ENCODE data around the gene STXBP6. TPM values are rescaled to one million over a fixed set of nuclear protein-coding genes. Genes with fewer than 3 reads are reported as not detected.

The STXBP6 gene
- total RNA-seq, 1 donor from 2014 or later: 41.4 TPM

GRCh38 chr14:24996930-24997725 is 52.8 kb downstream of the STXBP6 start:
- DNase-seq (ENCODE audit: missing footprints) (no peak), ATAC-seq (no peak)
- intact Hi-C loops (cut with DNase I): no loop called here

DNA sequence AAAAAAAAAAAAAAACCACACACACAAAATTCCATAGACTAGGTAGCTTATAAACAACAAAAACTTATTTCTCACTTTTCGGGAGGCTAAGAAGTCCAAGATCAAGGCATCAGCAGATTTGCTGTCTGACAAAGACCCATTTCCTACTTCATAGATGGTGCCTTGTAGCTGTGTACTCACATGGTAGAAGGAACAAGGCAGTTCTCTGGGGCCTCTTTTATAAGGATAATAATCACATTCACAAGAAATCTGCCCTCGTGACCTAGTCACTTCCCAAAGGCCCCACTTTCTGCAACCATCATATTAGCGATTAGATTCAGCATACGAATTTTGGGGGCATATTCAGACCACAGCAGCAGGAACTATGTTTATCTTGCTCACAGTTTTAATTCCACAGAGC is 54.9 kb downstream of the STXBP6 start:
- DNase-seq (ENCODE audit: missing footprints): no peak
- intact Hi-C loops (cut with DNase I): no loop called here
- no peak for ATAC-seq

DNA sequence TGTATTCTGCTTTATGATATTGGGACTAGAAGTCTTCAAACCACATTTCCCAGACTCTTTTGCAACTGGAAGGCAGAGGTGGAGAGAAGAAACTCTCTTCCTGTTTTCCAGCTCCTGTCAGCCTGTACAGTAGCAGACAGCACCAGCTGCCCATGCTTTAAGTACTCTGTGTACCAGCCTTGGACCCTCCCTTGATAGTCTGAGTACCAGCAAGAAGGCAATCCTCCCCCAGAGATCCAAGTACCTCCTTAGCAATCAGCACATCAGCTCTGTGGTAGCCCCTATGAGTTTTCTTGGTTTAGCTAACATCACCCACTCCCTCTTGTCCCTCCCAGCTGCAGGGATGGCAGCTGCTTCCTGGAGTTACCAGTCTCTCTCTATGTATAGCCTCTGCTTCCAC is 56.3 kb downstream of the STXBP6 start:
- peak; percentile 15 for ATAC-seq
- DNase-seq (ENCODE audit: missing footprints): no peak

GRCh38 chr14:24992624-24993360 is 57.2 kb downstream of the STXBP6 start:
- ATAC-seq (no peak), DNase-seq (ENCODE audit: missing footprints) (no peak)
- intact Hi-C loops (cut with DNase I): no loop called here

More for the DNA sequence above, 56.3 kb downstream of the STXBP6 start:
- intact Hi-C loops (cut with DNase I): no loop called here

DNA sequence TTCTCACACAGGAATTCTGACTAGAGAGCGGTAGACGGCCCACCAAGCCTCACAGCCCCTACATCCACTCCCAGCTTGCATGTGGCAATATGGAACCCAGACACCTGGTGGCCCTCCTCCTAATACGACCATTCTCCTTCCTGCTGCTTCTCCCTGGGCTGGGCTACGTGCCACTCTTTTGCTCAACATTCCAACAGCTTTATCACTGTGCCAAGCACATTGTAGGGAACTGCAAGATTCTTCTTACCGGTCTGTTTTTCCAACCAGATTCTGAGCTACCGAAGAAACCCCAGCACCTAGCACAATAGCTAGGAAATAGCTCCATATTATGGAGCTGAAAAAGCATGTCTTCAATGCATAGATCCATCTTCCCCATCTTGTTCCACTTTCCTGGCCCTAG is 58.1 kb downstream of the STXBP6 start:
- intact Hi-C loops (cut with DNase I): no loop called here
- DNase-seq (ENCODE audit: missing footprints) (no peak), ATAC-seq (no peak)

DNA sequence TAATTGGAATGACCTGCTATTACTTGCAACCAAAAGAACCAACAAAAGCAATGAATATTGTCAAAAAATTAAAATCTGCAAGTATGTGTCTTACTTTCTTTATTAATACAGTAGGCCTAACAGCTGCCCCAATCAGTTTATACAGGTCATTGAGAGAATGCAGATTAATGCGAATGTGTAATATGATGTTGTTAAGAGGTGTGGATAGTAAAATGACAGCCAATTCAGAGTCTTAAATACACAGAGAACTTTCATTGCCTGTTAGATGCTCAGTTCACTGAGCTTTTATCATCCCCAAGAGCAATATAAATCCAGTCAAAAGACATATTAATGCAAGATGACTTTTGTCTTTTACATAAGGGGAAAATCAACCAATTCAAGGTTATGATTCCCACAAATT is 58.7 kb downstream of the STXBP6 start:
- no peak for DNase-seq (ENCODE audit: missing footprints)
- intact Hi-C loops (cut with DNase I): no loop called here
- ATAC-seq: no peak

DNA sequence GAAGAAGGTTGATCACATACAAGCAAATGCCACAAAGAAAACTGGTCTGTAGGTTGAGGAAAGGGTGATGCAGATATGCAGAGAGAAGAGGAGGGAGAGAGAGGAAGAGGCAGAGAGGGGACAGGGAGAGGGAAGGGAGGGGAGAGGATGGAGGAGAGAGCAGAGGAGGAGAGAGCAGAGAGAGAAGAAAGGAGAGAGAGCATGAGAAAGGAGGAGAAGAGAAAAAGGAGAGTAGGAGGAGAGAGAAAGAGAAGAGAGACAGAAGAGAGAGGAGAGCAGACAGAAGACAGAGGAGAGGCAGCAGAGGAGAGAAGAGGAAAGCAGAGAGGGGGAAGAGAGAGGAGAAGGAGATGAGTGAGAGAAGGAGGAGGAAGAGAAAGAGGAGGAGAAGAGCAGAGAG is 59.2 kb downstream of the STXBP6 start:
- intact Hi-C loops (cut with DNase I): no loop called here
- DNase-seq (ENCODE audit: missing footprints) (no peak), ATAC-seq (no peak)

DNA sequence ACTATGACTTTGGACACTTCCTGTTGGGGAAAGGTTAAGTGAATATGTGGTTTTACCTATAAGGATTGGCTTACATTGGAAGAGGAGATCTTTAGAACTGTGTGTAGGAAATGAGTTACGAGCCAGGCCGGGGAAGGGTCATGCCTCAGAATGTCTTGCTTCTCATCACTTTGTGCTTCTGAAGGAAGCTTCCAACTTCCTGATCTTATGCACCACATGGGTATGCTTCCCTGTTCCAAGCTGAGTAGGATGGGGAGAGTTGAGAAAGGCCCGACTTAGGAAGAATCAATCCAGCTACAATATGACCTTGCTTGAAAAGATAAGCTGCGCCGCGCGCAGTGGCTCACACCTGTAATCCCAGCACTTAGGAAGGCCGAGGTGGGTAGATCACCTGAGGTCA is 59.9 kb downstream of the STXBP6 start:
- no peak for ATAC-seq
- intact Hi-C loops (cut with DNase I): no loop called here
- no peak for DNase-seq (ENCODE audit: missing footprints)

GRCh38 chr14:24988760-24989159 is 61.2 kb downstream of the STXBP6 start:
- DNase-seq (ENCODE audit: missing footprints) (no peak), ATAC-seq (no peak)
- intact Hi-C loops (cut with DNase I): no loop called here

GRCh38 chr14:24986206-24986893 is 63.6 kb downstream of the STXBP6 start:
- peak; percentile 80 for ATAC-seq

DNA sequence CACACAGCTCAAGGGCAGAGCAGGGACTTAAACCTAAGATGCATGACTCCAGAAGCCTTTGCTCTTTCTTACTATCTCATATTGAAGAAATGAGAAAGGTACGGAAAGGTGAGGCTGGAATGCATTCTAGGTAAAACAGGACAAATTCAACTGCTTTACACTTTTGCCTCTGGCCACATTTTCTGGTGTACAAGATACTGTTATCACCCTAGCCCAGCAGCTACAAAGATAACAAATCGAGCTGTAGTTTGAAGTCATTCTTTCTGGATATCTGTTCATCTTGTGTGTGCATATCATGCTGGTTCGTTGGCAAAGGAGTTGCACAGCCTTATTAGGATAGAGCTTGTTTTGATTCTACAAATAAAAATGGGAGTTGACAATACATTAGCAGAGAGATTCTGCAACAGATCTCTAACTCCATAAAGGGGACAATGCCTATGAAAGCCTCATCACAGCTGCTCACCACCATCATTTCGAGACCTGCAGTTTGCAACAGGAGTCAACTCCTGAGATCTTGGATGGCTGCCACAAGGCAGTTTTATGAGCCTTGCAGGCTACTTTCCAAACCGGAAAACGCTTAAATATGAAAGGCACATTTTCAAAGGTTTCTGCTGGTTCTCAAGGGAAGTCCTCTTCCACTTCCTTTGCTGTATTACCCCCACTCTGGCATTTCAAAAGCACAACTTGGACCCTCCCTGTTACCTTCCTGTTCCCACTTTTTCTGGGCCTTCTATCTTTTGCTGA is 64.9 kb downstream of the STXBP6 start:
- intact Hi-C loops (cut with DNase I): no loop called here
- no peak for DNase-seq (ENCODE audit: missing footprints)
- no peak for ATAC-seq

More at GRCh38 chr14:24986206-24986893, 63.6 kb downstream of the STXBP6 start:
- intact Hi-C loops (cut with DNase I): no loop called here
- DNase-seq (ENCODE audit: missing footprints): no peak

DNA sequence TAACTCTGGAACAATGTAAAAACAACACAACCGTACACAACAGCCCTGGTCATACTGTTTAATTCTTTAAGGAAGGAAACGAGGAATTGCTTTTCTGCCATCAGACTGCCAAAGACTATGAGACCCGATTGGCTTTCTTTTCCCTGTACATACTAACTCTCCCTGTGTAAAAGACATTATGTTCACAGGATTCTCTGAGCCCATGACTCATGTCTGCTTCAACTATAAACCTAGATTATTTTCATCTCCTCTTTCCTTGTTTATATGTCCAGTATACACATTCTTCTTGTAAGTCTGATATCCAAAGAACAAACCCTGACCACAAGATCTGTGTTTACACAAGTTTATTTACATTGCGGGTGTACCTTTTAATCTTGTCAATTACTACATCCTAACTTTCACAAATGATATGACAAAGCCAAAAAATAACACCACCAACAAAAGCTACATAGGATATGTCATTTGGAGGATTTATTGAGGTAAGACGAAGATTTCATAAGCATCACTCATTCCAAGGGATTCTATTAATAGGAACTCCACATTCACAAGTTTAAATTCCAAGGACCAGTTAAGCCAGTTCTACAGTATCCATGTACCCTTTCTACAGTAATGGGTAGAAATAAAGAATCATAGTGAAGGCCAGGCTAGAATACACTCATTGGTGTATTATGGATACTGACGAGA is 67.3 kb downstream of the STXBP6 start:
- DNase-seq (ENCODE audit: missing footprints): no peak
- no peak for ATAC-seq
- intact Hi-C loops (cut with DNase I): no loop called here

GRCh38 chr14:24979725-24980239 is 70.2 kb downstream of the STXBP6 start:
- intact Hi-C loops (cut with DNase I): no loop called here
- no peak for ATAC-seq
- no peak for DNase-seq (ENCODE audit: missing footprints)

DNA sequence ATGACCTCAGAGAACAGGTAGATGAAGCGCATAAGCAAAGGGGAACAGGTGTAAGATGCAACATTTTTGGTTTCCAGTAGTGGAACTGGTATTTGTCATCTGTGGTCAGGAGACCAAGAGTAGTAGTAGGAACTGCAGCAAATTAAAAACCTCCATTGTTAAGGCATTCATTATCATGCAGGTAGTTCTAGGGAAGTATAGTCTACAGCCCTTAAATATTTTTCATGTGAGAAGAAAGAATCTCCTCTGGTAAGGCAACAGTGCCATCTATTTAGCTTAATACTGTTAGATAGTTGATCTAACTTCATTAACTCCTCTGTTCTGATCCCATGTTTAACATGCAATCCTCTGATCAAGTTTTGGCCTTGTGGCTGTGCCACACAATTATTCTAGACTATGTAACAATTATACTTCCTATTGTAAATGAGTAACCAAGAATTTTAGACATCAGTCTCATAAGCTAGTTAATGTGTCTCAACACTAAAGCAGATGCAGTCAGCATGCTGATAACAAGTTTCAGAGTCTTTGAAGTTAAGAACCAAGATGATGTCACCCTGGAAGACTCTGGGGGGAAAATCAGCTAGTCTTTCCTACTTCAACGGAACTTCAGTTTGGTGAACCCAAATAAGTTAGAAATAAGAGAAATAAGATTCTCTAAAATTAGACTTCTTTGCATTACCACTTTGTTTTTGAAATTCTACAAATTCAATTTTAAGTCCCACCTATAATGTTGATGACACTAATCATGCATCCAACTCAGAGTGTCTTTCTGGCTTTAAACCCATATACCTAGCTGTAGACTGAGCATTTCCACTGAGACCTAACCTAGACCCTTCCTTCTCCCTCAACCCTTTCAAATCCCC is 70.9 kb downstream of the STXBP6 start:
- DNase-seq (ENCODE audit: missing footprints): no peak
- ATAC-seq: no peak
- intact Hi-C loops (cut with DNase I): no loop called here

DNA sequence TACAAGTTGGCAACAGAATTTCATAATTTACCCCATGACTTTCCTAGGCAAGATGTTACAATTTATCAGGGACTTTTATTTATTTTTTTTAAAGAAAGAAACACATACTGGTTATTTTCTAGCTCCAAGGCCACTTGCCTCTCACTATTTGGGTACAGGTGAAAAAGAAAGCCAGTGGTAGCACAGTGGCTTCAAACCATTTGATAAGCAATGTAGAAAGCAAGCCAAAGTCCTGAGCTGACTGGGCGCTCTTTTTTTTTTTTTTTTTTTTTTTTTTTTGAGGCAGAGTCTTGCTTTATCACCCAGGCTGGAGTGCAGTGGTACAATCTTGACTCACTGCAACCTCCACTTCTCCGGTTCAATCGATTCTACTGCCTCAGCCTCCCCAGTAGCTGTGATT is 73.3 kb downstream of the STXBP6 start:
- DNase-seq (ENCODE audit: missing footprints): no peak
- no peak for ATAC-seq
- intact Hi-C loops (cut with DNase I): no loop called here

GRCh38 chr14:24975393-24975792 is 74.6 kb downstream of the STXBP6 start:
- DNase-seq (ENCODE audit: missing footprints) (no peak), ATAC-seq (no peak)
- intact Hi-C loops (cut with DNase I): no loop called here

DNA sequence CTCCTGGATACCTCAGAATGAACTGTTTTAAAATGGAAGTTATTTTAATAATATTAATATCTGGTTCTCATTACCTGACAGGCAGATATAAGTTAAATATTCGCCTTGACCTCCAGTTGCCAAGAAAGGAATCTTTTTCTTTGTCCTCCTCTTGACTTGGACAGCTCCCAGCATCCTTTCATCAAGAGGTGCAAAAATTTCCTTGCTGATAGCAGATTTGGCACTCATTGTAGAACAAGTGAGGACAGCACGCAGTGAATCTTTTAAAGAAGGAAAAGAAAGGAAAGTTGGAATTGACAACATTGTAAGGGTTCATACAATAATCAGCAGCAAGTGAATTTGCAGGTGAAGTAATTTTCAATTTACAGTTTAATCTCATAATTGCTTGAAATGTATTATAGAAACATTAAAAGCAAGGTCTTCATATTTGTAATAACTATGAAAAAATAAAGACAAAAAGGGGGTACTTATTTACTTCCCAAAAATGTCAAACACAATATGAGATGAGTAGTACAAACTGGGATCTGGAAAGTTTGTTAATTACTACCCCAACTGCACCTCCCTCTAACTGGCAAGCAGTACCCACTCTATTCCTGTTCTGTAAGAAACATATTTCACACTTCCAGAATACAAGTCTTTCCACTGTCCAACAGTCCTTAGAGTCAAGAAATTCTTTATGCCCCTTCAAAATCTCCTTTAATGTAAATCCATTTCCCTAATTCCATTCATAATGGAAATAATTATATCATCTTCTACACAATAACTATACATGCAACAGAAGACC is 75.2 kb downstream of the STXBP6 start:
- intact Hi-C loops (cut with DNase I): no loop called here
- ATAC-seq (peak; percentile 57), DNase-seq (ENCODE audit: missing footprints) (no peak)
